CD4-positive, alpha-beta T cell treated with Interleukin-15 for 1 hour (primary cell): Measurements from ENCODE around the gene GSTA1.
"Not testable (repeated sequence)": the region's sequence is repeated elsewhere in the genome, so short reads cannot be mapped to it uniquely, and the experiment has no call there.

ENCODE experiments used
- DNase-seq: peaks from one replicate; pipeline ENCODE4 v3.0.0-alpha.2; 2020

GSTA1 gene

GRCh38 chr6:52802806-52803205, 810 bp downstream of the GSTA1 start:
- DNase-seq, result no peak

GRCh38 chr6:52801188-52801841, 2.3 kb downstream of the GSTA1 start:
- DNase-seq, result no peak

- DNase-seq, result not testable (repeated sequence)
These were observed 4.3 kb downstream of the GSTA1 start for GRCh38 chr6:52799272-52799671.

- DNase-seq, result not testable (repeated sequence)
These were observed 9.2 kb downstream of the GSTA1 start for GRCh38 chr6:52794366-52794765.

GRCh38 chr6:52790861-52791260, 12.8 kb downstream of the GSTA1 start:
- no peak for DNase-seq

GRCh38 chr6:52789658-52790057, 14.0 kb downstream of the GSTA1 start:
- DNase-seq, result not testable (repeated sequence)

GRCh38 chr6:52788478-52788877, 15.1 kb downstream of the GSTA1 start:
- DNase-seq, result no peak

- DNase-seq, result no peak
These were observed 15.7 kb downstream of the GSTA1 start for GRCh38 chr6:52787917-52788316.

GRCh38 chr6:52786249-52786956, 17.2 kb downstream of the GSTA1 start:
- DNase-seq, result no peak

- DNase-seq, result not testable (repeated sequence)
These were observed 20.8 kb downstream of the GSTA1 start for GRCh38 chr6:52782696-52783274.

- not testable (repeated sequence) for DNase-seq
These were observed 21.4 kb downstream of the GSTA1 start for GRCh38 chr6:52782209-52782608.

GRCh38 chr6:52779237-52779636, 24.4 kb downstream of the GSTA1 start:
- no peak for DNase-seq

- not testable (repeated sequence) for DNase-seq
These were observed 26.8 kb downstream of the GSTA1 start for GRCh38 chr6:52776711-52777351.

- DNase-seq, result not testable (repeated sequence)
These were observed 34.2 kb downstream of the GSTA1 start for GRCh38 chr6:52769399-52769798.

- not testable (repeated sequence) for DNase-seq
These were observed 36.0 kb downstream of the GSTA1 start for GRCh38 chr6:52767658-52768057.

GRCh38 chr6:52763322-52763916, 40.2 kb downstream of the GSTA1 start, which contains the start of gene GSTA2:
TSS of gene GSTA2 (minus strand) at chr6:52763475. CDS start at chr6:52757947, 5,528 bp downstream.
- not testable (repeated sequence) for DNase-seq

- DNase-seq, result not testable (repeated sequence)
These were observed 41.7 kb downstream of the GSTA1 start for GRCh38 chr6:52761673-52762491.

- DNase-seq, result no peak
These were observed 43.4 kb downstream of the GSTA1 start for GRCh38 chr6:52760105-52760765.

- no peak for DNase-seq
These were observed 44.5 kb downstream of the GSTA1 start for GRCh38 chr6:52759085-52759484.

- DNase-seq, result not testable (repeated sequence)
These were observed 45.8 kb downstream of the GSTA1 start for GRCh38 chr6:52757651-52758338.

GRCh38 chr6:52754443-52754842, 49.2 kb downstream of the GSTA1 start:
- DNase-seq, result no peak
